GM19043 (cell line): ENCODE measurements around the gene RNFT2.

Source experiments
- ATAC-seq: cut with Tn5 transposase; IDR thresholded peaks from one replicate; pipeline ENCODE4 v1.9.1; 2021; ENCODE audit warnings: low read depth; ENCODE audit not compliant: unreplicated experiment

Gene RNFT2

DNA sequence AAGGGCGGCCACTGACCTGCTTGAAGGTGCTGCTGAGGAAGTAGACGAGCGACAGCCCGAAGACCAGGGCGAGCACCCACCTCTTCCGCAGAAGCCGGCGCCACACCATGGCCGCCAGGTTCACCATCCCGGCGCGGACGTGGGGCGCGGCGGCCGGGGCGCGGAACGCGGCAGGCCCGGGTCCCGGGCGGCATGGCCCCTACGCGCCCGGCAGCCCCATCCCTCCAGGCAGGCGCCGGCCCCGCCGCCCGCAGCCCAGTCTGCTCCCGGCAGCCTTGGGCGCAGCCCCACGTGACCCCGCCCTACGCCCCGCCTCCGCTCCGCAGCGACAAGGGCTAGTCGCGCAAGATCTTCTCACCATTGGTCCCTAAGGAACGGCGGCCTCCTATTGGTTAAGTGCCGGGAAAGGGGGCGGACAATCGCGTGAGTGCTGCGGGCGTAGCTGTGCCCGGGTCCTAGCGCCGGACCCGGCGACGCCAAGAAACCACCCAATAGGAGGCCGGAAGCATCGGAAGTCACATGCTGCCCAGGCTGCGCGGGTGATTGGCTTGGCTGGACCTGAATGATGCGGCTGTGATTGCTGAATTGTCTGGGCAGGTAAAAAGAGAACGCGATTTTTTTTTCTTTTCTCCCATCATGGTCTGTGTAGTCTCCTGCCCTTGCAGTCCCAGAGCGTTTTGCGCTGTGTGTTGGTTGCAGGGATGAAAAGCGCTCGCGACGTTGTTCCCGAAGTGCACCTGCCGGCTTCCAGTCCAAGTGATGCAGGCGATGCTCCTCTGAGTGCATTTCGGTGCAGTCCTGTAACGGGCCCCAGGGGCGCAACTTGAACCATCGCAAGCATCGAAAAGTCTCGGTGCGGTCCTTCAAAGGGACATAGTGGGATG is at the start of gene RNFT2, which contains the start of gene SPRING1:
Gene RNFT2, plus strand, starts transcription at position 542 of the 884 bp plus-strand sequence. CDS start 2,183 bp downstream, outside the sequence.
Gene SPRING1, minus strand, starts transcription at position 296 of the 884 bp plus-strand sequence. Its CDS starts 169 bp downstream, at position 127.
- peak; percentile 96 for ATAC-seq

DNA sequence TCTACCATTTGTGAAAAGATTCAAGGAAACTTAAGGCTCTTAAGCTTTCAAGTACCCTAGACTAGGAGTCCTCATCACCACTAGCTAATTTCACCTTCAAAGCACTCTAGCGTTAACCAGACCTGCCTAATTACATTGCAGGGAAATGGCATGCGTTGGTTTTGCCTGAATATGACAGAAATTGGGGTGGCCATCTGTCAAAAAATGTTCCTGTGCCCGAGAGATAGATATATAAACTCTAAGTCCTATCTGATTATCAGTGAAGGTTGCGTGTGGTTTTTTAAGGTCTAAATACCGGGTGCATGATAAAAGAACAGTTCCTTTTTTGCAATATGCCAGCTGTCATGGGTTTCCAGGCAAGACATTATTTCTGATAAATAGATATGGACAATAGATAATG is 48.6 kb upstream of the RNFT2 start:
- ATAC-seq = no peak

DNA sequence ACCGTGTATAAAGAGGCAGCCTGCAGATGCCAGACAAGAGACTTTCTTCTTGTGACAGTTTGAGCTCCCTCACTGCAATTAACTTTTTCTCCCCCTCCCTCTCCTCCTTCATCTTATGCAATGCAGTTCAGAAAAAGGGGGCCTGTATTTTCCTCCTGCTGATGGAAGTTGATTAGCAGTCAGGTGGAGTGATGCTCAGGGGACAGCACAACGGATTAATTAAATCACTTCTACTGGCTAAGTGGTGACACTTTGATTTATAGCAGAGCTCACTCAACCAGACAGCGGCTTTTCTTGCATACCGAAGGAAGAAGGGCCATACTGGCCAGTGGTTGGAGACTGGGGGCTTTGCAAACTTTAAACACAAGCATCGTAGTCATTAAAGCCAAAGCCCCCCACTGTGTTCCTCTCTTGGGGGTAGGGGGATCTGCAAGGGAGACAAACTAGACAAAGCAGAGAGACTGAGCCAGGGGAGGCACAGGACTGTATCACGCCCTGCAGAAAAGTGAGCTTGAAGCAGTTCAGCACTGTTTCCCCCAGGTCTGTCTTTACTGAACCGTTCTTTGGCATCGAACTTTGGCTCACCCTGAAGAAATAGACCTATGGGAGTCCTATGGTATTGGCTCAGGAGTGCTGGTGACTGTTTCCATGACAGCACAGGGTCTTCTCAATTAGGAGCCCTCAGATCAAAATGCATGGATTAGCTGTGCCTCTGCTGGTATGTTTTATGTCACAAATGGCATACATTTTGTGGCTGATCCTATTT is 48.0 kb upstream of the RNFT2 start:
- ATAC-seq = no peak

DNA sequence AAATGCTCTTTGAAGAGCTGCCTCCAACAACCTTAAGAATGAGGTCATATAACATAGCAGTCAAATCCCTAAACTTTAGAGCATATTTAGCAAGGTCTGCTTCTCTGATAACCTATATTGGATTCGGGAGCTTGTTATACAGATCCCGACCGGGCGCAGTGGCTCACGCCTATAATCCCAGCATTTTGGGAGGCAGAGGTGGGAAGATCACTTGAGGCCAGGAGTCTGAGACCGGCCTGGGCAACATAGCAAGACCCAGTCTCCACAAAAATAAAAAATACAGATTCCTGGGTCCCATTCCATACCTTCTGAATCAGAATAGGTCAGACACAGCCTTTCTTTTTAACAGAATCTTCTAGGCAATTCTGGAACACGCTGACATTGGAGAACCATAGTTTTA is 46.9 kb upstream of the RNFT2 start:
- ATAC-seq = no peak

GRCh38 chr12:116691636-116692035 is 46.5 kb upstream of the RNFT2 start:
- ATAC-seq = no peak

- no peak for ATAC-seq
Observed at GRCh38 chr12:116692605-116693004, 45.5 kb upstream of the RNFT2 start.

DNA sequence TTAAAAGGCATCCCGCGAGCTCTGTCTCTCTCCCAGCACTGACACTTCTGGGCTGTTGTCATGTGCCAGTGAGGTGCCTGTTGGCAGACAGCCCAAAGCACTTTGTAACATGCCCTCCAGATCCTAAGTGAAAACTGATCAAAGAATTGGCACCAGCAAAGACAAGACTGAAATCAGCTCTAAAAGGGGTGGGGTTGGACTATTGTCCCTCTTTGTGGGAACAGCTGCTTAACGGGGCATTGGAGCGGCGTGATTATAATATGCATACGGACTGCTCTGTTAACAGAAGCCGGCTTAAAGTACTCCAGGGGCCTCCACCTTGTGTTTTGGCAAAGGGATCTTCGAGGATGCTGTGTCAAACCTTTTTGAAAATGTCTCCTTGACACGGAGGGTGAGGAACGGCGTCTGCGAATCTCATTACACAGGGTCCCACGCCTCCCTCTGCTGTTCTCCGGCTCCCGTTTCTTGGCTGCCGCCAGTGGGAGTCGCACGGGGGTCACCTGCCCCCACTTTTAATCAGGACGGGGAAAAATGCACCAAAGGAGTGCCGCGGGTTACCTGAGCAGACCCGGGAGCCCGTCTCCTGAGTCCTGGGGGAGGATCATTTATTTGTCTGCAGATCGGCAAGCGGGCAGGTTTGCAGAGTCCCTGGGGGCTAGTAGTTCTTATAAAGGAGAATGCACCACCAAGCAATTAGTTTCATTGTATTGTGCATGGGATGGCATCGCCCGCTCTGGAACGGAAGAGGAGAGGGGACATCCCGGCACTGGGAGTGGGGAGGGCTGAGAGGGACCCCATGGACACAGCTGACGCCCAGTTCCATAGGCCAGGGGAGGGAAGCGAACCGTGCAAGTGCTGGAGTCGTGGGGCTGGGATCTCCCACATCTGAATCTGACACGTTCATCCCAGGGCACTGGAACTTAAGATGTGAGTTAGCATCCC is 44.6 kb upstream of the RNFT2 start:
- ATAC-seq = no peak

- no peak for ATAC-seq
Observed at GRCh38 chr12:116694653-116695463, 43.3 kb upstream of the RNFT2 start.

DNA sequence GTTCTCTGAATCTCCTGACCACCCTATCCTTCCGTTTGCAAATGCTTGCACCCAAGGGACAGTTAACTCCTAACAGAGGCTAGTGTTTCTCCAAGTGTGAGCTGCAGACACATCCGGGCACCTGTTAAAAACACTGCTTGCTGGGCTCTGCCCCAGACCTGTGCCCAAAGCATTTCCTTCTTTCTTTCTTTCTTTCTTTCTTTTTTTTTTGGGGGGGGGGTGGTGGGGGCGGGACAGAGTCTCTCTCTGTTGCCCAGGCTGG is 42.7 kb upstream of the RNFT2 start:
- ATAC-seq = no peak

GRCh38 chr12:116697305-116697704 is 40.8 kb upstream of the RNFT2 start:
- no peak for ATAC-seq

- no peak for ATAC-seq
Observed at GRCh38 chr12:116697716-116698115, 40.4 kb upstream of the RNFT2 start.

GRCh38 chr12:116698116-116698515 is 40.0 kb upstream of the RNFT2 start:
- ATAC-seq = no peak

- ATAC-seq = no peak
Observed at GRCh38 chr12:116698554-116699075, 39.5 kb upstream of the RNFT2 start.

GRCh38 chr12:116700066-116700465 is 38.0 kb upstream of the RNFT2 start:
- ATAC-seq = no peak

DNA sequence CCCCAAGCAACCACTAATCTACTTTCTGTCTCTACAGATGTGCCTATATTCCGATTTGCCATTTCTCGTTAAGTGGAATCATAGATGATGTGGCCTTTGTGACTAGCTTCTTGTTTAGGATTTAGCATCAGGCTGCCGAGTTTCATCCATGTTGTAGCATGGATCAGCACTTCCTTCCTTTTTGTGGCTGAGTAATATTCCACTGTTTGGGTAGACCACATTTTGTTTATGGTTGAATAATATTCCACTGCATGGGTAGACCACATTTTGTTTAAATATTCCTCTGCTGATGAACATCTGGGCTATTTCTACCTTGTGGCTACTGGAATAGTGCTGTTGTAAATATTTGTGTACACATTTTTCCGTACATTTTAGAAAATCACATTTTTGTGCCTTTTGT is 36.7 kb upstream of the RNFT2 start:
- ATAC-seq = no peak

GRCh38 chr12:116703214-116703795 is 34.8 kb upstream of the RNFT2 start:
- ATAC-seq = no peak

GRCh38 chr12:116707751-116708150 is 30.4 kb upstream of the RNFT2 start:
- ATAC-seq = no peak

GRCh38 chr12:116708826-116709756 is 29.0 kb upstream of the RNFT2 start:
- no peak for ATAC-seq
